A549 (cell line): ENCODE data around the gene DDX49.

ENCODE experiments used
- BCL3 ChIP-seq: fragments of >200 bp; sonication (Bioruptor Twin); formaldehyde crosslinking; IDR thresholded peaks from 3 replicates; pipeline ENCODE4 v1.6.1; 2016
- CTCF ChIP-seq: fragments of >200 bp; sonication (Bioruptor Twin); formaldehyde crosslinking; IDR thresholded peaks from 3 replicates; pipeline ENCODE4 v1.5.1; 2016
- EP300 ChIP-seq, 2 experiments: fragments of >200 bp; sonication (Bioruptor Twin); formaldehyde crosslinking; IDR thresholded peaks; 2 replicates in 1 of 2; 3 replicates in 1 of 2; pipeline ENCODE4 v1.6.1; 2016 to 2017
- ESRRA ChIP-seq: fragments of 150-350 bp; IDR thresholded peaks from 2 replicates; pipeline ENCODE4 v1.6.1; 2014; ENCODE audit warnings: mild to moderate bottlenecking, low read length, borderline replicate concordance
- HOXB13 ChIP-seq: fragments of 250-450 bp; sonication (Bioruptor Pico); IDR thresholded peaks from 2 replicates; pipeline ENCODE4 v1.5.0; 2020; ENCODE audit warnings: low read depth, mild to moderate bottlenecking, moderate library complexity
- MAX ChIP-seq: IDR thresholded peaks from 2 replicates; pipeline ENCODE4 v1.6.1; 2012
- MAZ ChIP-seq: fragments of 150-350 bp; IDR thresholded peaks from 2 replicates; pipeline ENCODE4 v1.6.1; 2014; ENCODE audit warnings: antibody characterized with exemption, low read depth, low read length, borderline replicate concordance
- NR3C1 ChIP-seq: fragments of >200 bp; sonication (Bioruptor Twin); formaldehyde crosslinking; IDR thresholded peaks from 3 replicates; pipeline ENCODE4 v1.6.1; 2017

- TF ChIP-seq ESRRA (no peak), CTCF (no peak), HOXB13 (no peak), NR3C1 (no peak), EP300 (IDR thresholded peaks at IDR 0.05) (no peak), MAX (peak; percentile 65), BCL3 (0 out of 3 replicates have a peak, but pooled peaks have one; percentile 43), MAZ (no peak)
Observed at GRCh38 chr19:18919086-18919899, at the start of gene DDX49, which contains the start of gene COPE.
